ENCODE measurements around the gene ZNHIT2. TPM values are rescaled to one million over a fixed set of nuclear protein-coding genes. Genes with fewer than 3 reads are reported as not detected.

ZNHIT2 gene
- total and polyA plus RNA-seq, 2 of the 13 experiments (the other 11 are each of a cell fraction or from before 2014, with no cell fraction given) = 1.1 to 6.5 TPM

DNA sequence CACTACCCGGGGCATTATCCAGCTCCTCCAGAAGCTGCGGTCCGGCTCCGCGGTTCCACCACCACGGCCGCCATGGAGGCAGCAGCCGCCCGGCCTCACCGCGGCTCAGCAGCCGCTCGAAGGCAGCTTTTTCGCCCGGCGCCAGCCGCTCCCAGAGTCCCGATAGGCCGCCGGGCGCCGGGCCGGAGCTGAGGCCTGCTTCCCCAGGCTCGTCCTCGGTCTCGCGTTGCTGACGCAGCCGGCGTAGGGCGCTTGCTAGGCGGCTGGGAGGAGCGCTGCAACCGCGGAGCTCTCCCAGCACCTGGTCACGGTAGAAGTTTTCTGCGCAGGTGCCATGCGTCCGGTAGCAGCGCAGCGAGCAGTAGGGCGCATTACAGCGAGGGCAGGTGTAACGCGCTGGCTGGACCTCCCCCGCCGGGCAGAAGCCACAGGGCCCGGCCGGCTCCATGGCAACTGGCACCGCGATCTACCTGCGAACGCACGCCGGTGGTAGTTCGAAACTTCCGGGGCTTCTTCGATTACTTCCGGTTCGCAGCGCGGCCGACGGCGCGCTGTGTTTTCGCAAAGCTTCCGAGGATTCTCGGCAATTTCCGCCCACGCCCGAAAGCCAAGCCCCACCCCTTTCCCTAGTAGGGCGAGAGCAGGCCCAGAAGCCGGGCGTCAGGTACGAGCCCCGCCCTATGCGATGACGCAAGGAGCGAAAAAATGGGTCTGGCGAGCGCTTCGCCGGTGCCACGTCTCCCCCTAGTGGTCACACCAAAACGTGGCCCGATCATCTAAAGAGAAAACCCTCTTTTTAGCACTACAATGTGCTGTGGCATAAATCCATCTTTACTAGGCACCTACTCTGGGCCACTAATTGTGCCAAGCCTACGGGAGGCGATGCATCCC lies at the start of gene ZNHIT2 (continued):
- TF ChIP-seq, protein P1, sequence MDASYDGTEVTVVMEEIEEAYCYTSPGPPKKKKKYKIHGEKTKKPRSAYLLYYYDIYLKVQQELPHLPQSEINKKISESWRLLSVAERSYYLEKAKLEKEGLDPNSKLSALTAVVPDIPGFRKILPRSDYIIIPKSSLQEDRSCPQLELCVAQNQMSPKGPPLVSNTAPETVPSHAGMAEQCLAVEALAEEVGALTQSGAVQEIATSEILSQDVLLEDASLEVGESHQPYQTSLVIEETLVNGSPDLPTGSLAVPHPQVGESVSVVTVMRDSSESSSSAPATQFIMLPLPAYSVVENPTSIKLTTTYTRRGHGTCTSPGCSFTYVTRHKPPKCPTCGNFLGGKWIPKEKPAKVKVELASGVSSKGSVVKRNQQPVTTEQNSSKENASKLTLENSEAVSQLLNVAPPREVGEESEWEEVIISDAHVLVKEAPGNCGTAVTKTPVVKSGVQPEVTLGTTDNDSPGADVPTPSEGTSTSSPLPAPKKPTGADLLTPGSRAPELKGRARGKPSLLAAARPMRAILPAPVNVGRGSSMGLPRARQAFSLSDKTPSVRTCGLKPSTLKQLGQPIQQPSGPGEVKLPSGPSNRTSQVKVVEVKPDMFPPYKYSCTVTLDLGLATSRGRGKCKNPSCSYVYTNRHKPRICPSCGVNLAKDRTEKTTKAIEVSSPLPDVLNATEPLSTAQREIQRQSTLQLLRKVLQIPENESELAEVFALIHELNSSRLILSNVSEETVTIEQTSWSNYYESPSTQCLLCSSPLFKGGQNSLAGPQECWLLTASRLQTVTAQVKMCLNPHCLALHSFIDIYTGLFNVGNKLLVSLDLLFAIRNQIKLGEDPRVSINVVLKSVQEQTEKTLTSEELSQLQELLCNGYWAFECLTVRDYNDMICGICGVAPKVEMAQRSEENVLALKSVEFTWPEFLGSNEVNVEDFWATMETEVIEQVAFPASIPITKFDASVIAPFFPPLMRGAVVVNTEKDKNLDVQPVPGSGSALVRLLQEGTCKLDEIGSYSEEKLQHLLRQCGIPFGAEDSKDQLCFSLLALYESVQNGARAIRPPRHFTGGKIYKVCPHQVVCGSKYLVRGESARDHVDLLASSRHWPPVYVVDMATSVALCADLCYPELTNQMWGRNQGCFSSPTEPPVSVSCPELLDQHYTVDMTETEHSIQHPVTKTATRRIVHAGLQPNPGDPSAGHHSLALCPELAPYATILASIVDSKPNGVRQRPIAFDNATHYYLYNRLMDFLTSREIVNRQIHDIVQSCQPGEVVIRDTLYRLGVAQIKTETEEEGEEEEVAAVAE (CRISPR knock-in tag; IDR thresholded peaks at IDR 0.05; ENCODE audit: borderline replicate concordance) = peak; percentile 51; the same call in 1 of the 2 replicates
- TF ChIP-seq, protein P2, sequence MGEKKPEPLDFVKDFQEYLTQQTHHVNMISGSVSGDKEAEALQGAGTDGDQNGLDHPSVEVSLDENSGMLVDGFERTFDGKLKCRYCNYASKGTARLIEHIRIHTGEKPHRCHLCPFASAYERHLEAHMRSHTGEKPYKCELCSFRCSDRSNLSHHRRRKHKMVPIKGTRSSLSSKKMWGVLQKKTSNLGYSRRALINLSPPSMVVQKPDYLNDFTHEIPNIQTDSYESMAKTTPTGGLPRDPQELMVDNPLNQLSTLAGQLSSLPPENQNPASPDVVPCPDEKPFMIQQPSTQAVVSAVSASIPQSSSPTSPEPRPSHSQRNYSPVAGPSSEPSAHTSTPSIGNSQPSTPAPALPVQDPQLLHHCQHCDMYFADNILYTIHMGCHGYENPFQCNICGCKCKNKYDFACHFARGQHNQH (CRISPR knock-in tag; IDR thresholded peaks at IDR 0.05) = peak; percentile 73
- TF ChIP-seq BRD4 (CRISPR knock-in tag; IDR thresholded peaks at IDR 0.05) (peak; percentile 44; the same call in 1 of the 2 replicates), ZFX (CRISPR knock-in tag; IDR thresholded peaks at IDR 0.05; ENCODE audit: low read depth) (peak; percentile 99), ZEB1 (IDR thresholded peaks at IDR 0.05; ENCODE audit: insufficient replicate concordance, low read depth) (peak; percentile 61), ASH2L (IDR thresholded peaks at IDR 0.05; ENCODE audit: insufficient read length, low read depth, low read length) (peak; percentile 89), MBNL3 (CRISPR knock-in tag; conservative IDR thresholded peaks at IDR 0.05) (no peak), NFIB (CRISPR knock-in tag; IDR thresholded peaks at IDR 0.05; ENCODE audit: borderline replicate concordance) (0 out of 2 replicates have a peak, but pooled peaks have one; percentile 77), HNRNPLL (IDR thresholded peaks at IDR 0.05; ENCODE audit: low read depth, low read length, poor library complexity, severe bottlenecking) (peak; percentile 89), ZNF792 (CRISPR knock-in tag; IDR thresholded peaks at IDR 0.05) (no peak)
- TF ChIP-seq, protein P3, sequence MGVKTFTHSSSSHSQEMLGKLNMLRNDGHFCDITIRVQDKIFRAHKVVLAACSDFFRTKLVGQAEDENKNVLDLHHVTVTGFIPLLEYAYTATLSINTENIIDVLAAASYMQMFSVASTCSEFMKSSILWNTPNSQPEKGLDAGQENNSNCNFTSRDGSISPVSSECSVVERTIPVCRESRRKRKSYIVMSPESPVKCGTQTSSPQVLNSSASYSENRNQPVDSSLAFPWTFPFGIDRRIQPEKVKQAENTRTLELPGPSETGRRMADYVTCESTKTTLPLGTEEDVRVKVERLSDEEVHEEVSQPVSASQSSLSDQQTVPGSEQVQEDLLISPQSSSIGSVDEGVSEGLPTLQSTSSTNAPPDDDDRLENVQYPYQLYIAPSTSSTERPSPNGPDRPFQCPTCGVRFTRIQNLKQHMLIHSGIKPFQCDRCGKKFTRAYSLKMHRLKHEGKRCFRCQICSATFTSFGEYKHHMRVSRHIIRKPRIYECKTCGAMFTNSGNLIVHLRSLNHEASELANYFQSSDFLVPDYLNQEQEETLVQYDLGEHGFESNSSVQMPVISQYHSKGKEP (CRISPR knock-in tag; IDR thresholded peaks at IDR 0.05) = no peak
- TF ChIP-seq, protein P4, sequence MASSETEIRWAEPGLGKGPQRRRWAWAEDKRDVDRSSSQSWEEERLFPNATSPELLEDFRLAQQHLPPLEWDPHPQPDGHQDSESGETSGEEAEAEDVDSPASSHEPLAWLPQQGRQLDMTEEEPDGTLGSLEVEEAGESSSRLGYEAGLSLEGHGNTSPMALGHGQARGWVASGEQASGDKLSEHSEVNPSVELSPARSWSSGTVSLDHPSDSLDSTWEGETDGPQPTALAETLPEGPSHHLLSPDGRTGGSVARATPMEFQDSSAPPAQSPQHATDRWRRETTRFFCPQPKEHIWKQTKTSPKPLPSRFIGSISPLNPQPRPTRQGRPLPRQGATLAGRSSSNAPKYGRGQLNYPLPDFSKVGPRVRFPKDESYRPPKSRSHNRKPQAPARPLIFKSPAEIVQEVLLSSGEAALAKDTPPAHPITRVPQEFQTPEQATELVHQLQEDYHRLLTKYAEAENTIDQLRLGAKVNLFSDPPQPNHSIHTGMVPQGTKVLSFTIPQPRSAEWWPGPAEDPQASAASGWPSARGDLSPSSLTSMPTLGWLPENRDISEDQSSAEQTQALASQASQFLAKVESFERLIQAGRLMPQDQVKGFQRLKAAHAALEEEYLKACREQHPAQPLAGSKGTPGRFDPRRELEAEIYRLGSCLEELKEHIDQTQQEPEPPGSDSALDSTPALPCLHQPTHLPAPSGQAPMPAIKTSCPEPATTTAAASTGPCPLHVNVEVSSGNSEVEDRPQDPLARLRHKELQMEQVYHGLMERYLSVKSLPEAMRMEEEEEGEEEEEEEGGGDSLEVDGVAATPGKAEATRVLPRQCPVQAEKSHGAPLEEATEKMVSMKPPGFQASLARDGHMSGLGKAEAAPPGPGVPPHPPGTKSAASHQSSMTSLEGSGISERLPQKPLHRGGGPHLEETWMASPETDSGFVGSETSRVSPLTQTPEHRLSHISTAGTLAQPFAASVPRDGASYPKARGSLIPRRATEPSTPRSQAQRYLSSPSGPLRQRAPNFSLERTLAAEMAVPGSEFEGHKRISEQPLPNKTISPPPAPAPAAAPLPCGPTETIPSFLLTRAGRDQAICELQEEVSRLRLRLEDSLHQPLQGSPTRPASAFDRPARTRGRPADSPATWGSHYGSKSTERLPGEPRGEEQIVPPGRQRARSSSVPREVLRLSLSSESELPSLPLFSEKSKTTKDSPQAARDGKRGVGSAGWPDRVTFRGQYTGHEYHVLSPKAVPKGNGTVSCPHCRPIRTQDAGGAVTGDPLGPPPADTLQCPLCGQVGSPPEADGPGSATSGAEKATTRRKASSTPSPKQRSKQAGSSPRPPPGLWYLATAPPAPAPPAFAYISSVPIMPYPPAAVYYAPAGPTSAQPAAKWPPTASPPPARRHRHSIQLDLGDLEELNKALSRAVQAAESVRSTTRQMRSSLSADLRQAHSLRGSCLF (CRISPR knock-in tag; IDR thresholded peaks at IDR 0.05; ENCODE audit: borderline replicate concordance) = no peak
- TF ChIP-seq, protein P5, sequence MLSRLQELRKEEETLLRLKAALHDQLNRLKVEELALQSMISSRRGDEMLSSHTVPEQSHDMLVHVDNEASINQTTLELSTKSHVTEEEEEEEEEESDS (CRISPR knock-in tag; IDR thresholded peaks at IDR 0.05; ENCODE audit: borderline replicate concordance) = no peak
